Mesendoderm (in vitro differentiated cells): ENCODE results near the gene RALGAPA1.

Experiments used
- DNase-seq: peaks from one replicate; pipeline ENCODE4 v3.0.0; 2013
- H2AK5ac ChIP-seq: 2 replicates; pipeline ENCODE4 v1.6.1; 2013; ENCODE audit warnings: low read length, inconsistent platforms
- H2BK120ac ChIP-seq: 2 replicates; pipeline ENCODE4 v1.6.1; 2013; ENCODE audit warnings: low read depth, mild to moderate bottlenecking, low read length, moderate library complexity, mixed read lengths
- H2BK15ac ChIP-seq: replicated peaks from 2 replicates; pipeline ENCODE4 v1.6.1; 2013; ENCODE audit warnings: low read depth, mild to moderate bottlenecking, moderate library complexity
- H2BK5ac ChIP-seq: 2 replicates; pipeline ENCODE4 v1.6.1; 2013; ENCODE audit warnings: low read length, inconsistent platforms
- H3K18ac ChIP-seq: 2 replicates; pipeline ENCODE4 v1.6.1; 2013; ENCODE audit warnings: mild to moderate bottlenecking, low read length, mixed read lengths
- H3K23ac ChIP-seq: one replicate; pipeline ENCODE4 v1.6.1; 2013; ENCODE audit warnings: low read length
- H3K27ac ChIP-seq: 2 replicates; pipeline ENCODE4 v1.5.1; 2013; ENCODE audit warnings: low read depth, mild to moderate bottlenecking, inconsistent platforms, low read length, moderate library complexity
- H3K27me3 ChIP-seq: 2 replicates; pipeline ENCODE4 v1.6.1; 2013; ENCODE audit warnings: low read length, control low read depth, mild to moderate bottlenecking, inconsistent platforms; ENCODE audit not compliant: insufficient read depth, poor library complexity
- H3K36me3 ChIP-seq: 2 replicates; pipeline ENCODE4 v1.6.1; 2013; ENCODE audit warnings: low read length, inconsistent platforms; ENCODE audit not compliant: control insufficient read depth, insufficient read depth
- H3K4ac ChIP-seq: one replicate; pipeline ENCODE4 v1.6.1; 2013; ENCODE audit warnings: low read depth, mild to moderate bottlenecking, low read length, moderate library complexity
- H3K4me1 ChIP-seq: 2 replicates; pipeline ENCODE4 v1.6.1; 2013; ENCODE audit warnings: low read depth, low read length, inconsistent platforms; ENCODE audit not compliant: control insufficient read depth
- H3K4me2 ChIP-seq: 2 replicates; pipeline ENCODE4 v1.6.1; 2013; ENCODE audit warnings: low read length
- H3K4me3 ChIP-seq: 2 replicates; pipeline ENCODE4 v1.5.1; 2013; ENCODE audit warnings: mild to moderate bottlenecking, low read length
- H3K56ac ChIP-seq: one replicate; pipeline ENCODE4 v1.6.1; 2013; ENCODE audit warnings: low read length
- H3K79me1 ChIP-seq: 2 replicates; pipeline ENCODE4 v1.6.1; 2013; ENCODE audit warnings: low read length, inconsistent platforms
- H3K79me2 ChIP-seq: 2 replicates; pipeline ENCODE4 v1.6.1; 2013; ENCODE audit warnings: mild to moderate bottlenecking, low read length; ENCODE audit not compliant: control insufficient read depth, insufficient read depth
- H3K9ac ChIP-seq: 2 replicates; pipeline ENCODE4 v1.6.1; 2013; ENCODE audit warnings: low read length, inconsistent platforms
- H4K5ac ChIP-seq: one replicate; pipeline ENCODE4 v1.6.1; 2013; ENCODE audit warnings: low read length
- H4K8ac ChIP-seq: one replicate; pipeline ENCODE4 v1.6.1; 2013; ENCODE audit warnings: low read depth, mild to moderate bottlenecking, control low read depth, low read length, moderate library complexity
- WGBS: extraction: QIAGEN DNeasy Blood & Tissue Kit; methylation state at CpG from one replicate; pipeline ENCODE4 v1.1.7; 2013; ENCODE audit warnings: low lambda C conversion rate, missing lambda C conversion rate; ENCODE audit not compliant: insufficient coverage; ENCODE audit errors: extremely low coverage; 5-methylcytosine and 5-hydroxymethylcytosine counted together

The RALGAPA1 gene

GRCh38 chr14:35696575-35696974 lies 112.5 kb downstream of the RALGAPA1 start:
- DNase-seq, result no peak
- Histone ChIP-seq H3K4ac (no peak overlapping the region), H3K27ac (no peak overlapping the region), H2AK5ac (no peak overlapping the region), H3K18ac (no peak overlapping the region), H3K27me3 (no peaks in the 10 kb centered on the region), H3K56ac (no peak overlapping the region), H3K4me1 (no peaks in the 10 kb centered on the region), H3K79me2 (no peaks in the 10 kb centered on the region), H3K23ac (no peak overlapping the region), H3K79me1 (no peaks in the 10 kb centered on the region), H3K9ac (no peak overlapping the region), H2BK15ac (no peak overlapping the region), H4K5ac (no peak overlapping the region), H3K4me2 (no peak overlapping the region), H3K4me3 (no peak overlapping the region), H2BK120ac (no peak overlapping the region), H4K8ac (no peak overlapping the region), H2BK5ac (no peak overlapping the region), H3K36me3 (no peaks in the 10 kb centered on the region)
- WGBS, result no CpG with 5 or more reads among the region's 3 CpGs

GRCh38 chr14:35696119-35696518 lies 113.0 kb downstream of the RALGAPA1 start:
- H2AK5ac ChIP-seq, result no peak overlapping the region
- H3K79me2 ChIP-seq, result no peaks in the 10 kb centered on the region
- H3K56ac ChIP-seq, result no peak overlapping the region
- no peak for DNase-seq
- H4K5ac ChIP-seq, result no peak overlapping the region
- no CpG with 5 or more reads among the region's 3 CpGs for WGBS
- no peaks in the 10 kb centered on the region for H3K79me1 ChIP-seq
- no peak overlapping the region for H2BK5ac ChIP-seq
- H3K23ac ChIP-seq, result no peak overlapping the region
- H3K18ac ChIP-seq, result no peak overlapping the region
- H3K4me3 ChIP-seq, result no peak overlapping the region
- no peak overlapping the region for H3K4me2 ChIP-seq
- H3K4me1 ChIP-seq, result no peaks in the 10 kb centered on the region
- H3K27me3 ChIP-seq, result no peaks in the 10 kb centered on the region
- no peak overlapping the region for H4K8ac ChIP-seq
- no peaks in the 10 kb centered on the region for H3K36me3 ChIP-seq
- H3K27ac ChIP-seq, result no peak overlapping the region
- no peak overlapping the region for H2BK120ac ChIP-seq
- no peak overlapping the region for H2BK15ac ChIP-seq
- H3K4ac ChIP-seq, result no peak overlapping the region
- H3K9ac ChIP-seq, result no peak overlapping the region

GRCh38 chr14:35695647-35696046 lies 113.4 kb downstream of the RALGAPA1 start:
- Histone ChIP-seq H3K79me2 (no peaks in the 10 kb centered on the region), H3K4me1 (no peaks in the 10 kb centered on the region), H3K9ac (no peak overlapping the region), H4K5ac (no peak overlapping the region), H3K56ac (no peak overlapping the region), H3K79me1 (no peaks in the 10 kb centered on the region), H3K4me3 (no peak overlapping the region), H4K8ac (no peak overlapping the region), H3K27ac (no peak overlapping the region), H3K23ac (no peak overlapping the region), H3K27me3 (no peaks in the 10 kb centered on the region), H2BK5ac (no peak overlapping the region), H2AK5ac (no peak overlapping the region), H3K4me2 (no peak overlapping the region), H3K4ac (no peak overlapping the region), H2BK15ac (no peak overlapping the region), H3K36me3 (no peaks in the 10 kb centered on the region), H3K18ac (no peak overlapping the region), H2BK120ac (no peak overlapping the region)
- WGBS, result no CpG with 5 or more reads among the region's 1 CpG
- DNase-seq, result no peak

GRCh38 chr14:35695072-35695471 lies 114.0 kb downstream of the RALGAPA1 start:
- Histone ChIP-seq H3K27ac (no peak overlapping the region), H3K79me1 (no peaks in the 10 kb centered on the region), H3K36me3 (no peaks in the 10 kb centered on the region), H2BK5ac (no peak overlapping the region), H3K56ac (no peak overlapping the region), H3K4me3 (no peak overlapping the region), H4K5ac (no peak overlapping the region), H3K23ac (no peak overlapping the region), H3K4me2 (no peak overlapping the region), H3K27me3 (no peaks in the 10 kb centered on the region), H4K8ac (no peak overlapping the region), H3K79me2 (no peaks in the 10 kb centered on the region), H2BK120ac (no peak overlapping the region), H3K4me1 (no peaks in the 10 kb centered on the region), H3K4ac (no peak overlapping the region), H3K9ac (no peak overlapping the region), H2BK15ac (no peak overlapping the region), H3K18ac (no peak overlapping the region), H2AK5ac (no peak overlapping the region)
- no CpG with 5 or more reads among the region's 1 CpG for WGBS
- no peak for DNase-seq

- Histone ChIP-seq H3K27ac (no peak overlapping the region), H3K36me3 (no peaks in the 10 kb centered on the region), H3K56ac (no peak overlapping the region), H3K79me2 (no peaks in the 10 kb centered on the region), H3K4ac (no peak overlapping the region), H4K5ac (no peak overlapping the region), H4K8ac (no peak overlapping the region), H2AK5ac (no peak overlapping the region), H3K4me3 (no peak overlapping the region), H3K4me2 (no peak overlapping the region), H2BK120ac (no peak overlapping the region), H3K27me3 (no peaks in the 10 kb centered on the region), H2BK5ac (no peak overlapping the region), H3K23ac (no peak overlapping the region), H3K79me1 (no peaks in the 10 kb centered on the region), H3K18ac (no peak overlapping the region), H2BK15ac (no peak overlapping the region), H3K4me1 (no peaks in the 10 kb centered on the region), H3K9ac (no peak overlapping the region)
- no peak for DNase-seq
- no CpG with 5 or more reads among the region's 3 CpGs for WGBS
Measured at GRCh38 chr14:35689000-35689460, 120.1 kb downstream of the RALGAPA1 start.

GRCh38 chr14:35688126-35688826 lies 120.8 kb downstream of the RALGAPA1 start:
- no peak overlapping the region for H3K4me2 ChIP-seq
- H3K18ac ChIP-seq, result no peak overlapping the region
- H3K36me3 ChIP-seq, result no peaks in the 10 kb centered on the region
- no peaks in the 10 kb centered on the region for H3K4me1 ChIP-seq
- H3K27ac ChIP-seq, result no peak overlapping the region
- H3K9ac ChIP-seq, result no peak overlapping the region
- DNase-seq, result no peak
- H3K79me1 ChIP-seq, result no peaks in the 10 kb centered on the region
- H2BK5ac ChIP-seq, result no peak overlapping the region
- H4K8ac ChIP-seq, result no peak overlapping the region
- no peak overlapping the region for H3K23ac ChIP-seq
- no peak overlapping the region for H3K4ac ChIP-seq
- no peak overlapping the region for H2AK5ac ChIP-seq
- no peak overlapping the region for H3K56ac ChIP-seq
- WGBS, result no CpG with 5 or more reads among the region's 6 CpGs
- no peak overlapping the region for H2BK120ac ChIP-seq
- no peak overlapping the region for H4K5ac ChIP-seq
- no peaks in the 10 kb centered on the region for H3K79me2 ChIP-seq
- no peaks in the 10 kb centered on the region for H3K27me3 ChIP-seq
- H2BK15ac ChIP-seq, result no peak overlapping the region
- no peak overlapping the region for H3K4me3 ChIP-seq
